ENCODE measurements around the gene GMDS. TPM values are rescaled to one million over a fixed set of nuclear protein-coding genes. Genes with fewer than 3 reads are reported as not detected.

GMDS gene
- total and polyA plus RNA-seq, 9 donors = 6.6 to 20.6 (median 11.0) TPM

DNA sequence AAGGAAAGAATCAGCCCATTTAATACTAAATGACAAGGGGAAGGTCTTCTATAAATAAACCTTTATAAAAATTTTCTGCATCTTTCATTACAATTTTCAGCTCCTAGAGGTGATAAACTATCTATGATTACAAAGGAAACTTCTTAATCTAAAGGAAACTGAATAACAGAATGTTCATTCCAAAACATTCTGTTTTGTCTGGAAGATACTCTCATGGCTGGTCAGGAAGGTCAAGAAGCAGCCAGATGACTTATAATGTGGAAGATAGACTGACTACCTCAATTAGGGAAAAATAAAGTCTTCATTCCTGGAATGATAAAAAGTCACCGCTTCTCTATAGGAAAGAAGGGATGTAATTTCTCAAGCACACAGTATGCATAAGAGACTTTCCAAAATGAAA, 131.3 kb downstream of the GMDS start:
- Histone ChIP-seq H3K27ac (no peak overlapping the region), H3K9me3 (no peaks in the 10 kb centered on the region), H3K27me3 (no peaks in the 10 kb centered on the region), H3K36me3 (no peaks in the 10 kb centered on the region), H3K4me1 (ENCODE audit: insufficient read depth) (no peaks in the 10 kb centered on the region), H3K4me3 (no peak overlapping the region)
- intact Hi-C loops (cut with DNase I) = no loop called here
- TF ChIP-seq EP300 (IDR thresholded peaks at IDR 0.05) = no peak
- no peak for TF ChIP-seq POLR2A (IDR thresholded peaks at IDR 0.05)
- TF ChIP-seq, protein P1, sequence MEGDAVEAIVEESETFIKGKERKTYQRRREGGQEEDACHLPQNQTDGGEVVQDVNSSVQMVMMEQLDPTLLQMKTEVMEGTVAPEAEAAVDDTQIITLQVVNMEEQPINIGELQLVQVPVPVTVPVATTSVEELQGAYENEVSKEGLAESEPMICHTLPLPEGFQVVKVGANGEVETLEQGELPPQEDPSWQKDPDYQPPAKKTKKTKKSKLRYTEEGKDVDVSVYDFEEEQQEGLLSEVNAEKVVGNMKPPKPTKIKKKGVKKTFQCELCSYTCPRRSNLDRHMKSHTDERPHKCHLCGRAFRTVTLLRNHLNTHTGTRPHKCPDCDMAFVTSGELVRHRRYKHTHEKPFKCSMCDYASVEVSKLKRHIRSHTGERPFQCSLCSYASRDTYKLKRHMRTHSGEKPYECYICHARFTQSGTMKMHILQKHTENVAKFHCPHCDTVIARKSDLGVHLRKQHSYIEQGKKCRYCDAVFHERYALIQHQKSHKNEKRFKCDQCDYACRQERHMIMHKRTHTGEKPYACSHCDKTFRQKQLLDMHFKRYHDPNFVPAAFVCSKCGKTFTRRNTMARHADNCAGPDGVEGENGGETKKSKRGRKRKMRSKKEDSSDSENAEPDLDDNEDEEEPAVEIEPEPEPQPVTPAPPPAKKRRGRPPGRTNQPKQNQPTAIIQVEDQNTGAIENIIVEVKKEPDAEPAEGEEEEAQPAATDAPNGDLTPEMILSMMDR (IDR thresholded peaks at IDR 0.05) = no peak
- WGBS, 3 donors = 65 to 74% (median 69%) methylated on average over 1 of the region's 1 CpG
- DNase-seq = no peak

DNA sequence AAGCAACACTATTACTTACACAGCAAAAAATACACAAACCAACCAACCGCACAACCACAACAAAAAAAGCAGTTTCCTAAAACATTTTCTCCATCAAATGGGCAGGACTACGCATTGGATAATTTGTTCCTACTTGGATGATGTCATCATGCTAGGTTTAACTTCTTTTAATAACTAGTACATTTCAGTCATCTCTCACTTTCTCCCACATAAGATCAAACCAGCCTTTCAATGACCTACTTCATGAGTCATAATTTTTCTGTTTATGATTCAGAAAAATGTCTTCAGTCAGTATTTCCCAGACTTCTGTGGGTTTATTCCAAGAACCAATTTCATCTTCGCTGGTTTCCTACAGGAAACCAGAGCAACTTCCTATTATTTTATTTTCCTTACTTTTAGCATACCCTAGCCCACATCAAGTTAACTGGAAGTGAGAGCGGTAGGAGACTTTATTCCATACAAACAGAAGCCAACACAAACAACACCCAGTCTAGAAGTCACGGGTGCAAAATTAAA, 134.2 kb downstream of the GMDS start:
- Histone ChIP-seq H3K27ac (no peak overlapping the region), H3K27me3 (no peaks in the 10 kb centered on the region), H3K9me3 (no peaks in the 10 kb centered on the region), H3K36me3 (no peaks in the 10 kb centered on the region), H3K4me1 (ENCODE audit: insufficient read depth) (no peaks in the 10 kb centered on the region), H3K4me3 (no peak overlapping the region)
- intact Hi-C loops (cut with DNase I) = no loop called here
- no peak for TF ChIP-seq EP300 (IDR thresholded peaks at IDR 0.05)
- TF ChIP-seq, protein P1 (IDR thresholded peaks at IDR 0.05) = no peak
- no peak for DNase-seq
- WGBS, 3 donors = 61 to 76% (median 75%) methylated on average over 5 of the region's 5 CpGs

DNA sequence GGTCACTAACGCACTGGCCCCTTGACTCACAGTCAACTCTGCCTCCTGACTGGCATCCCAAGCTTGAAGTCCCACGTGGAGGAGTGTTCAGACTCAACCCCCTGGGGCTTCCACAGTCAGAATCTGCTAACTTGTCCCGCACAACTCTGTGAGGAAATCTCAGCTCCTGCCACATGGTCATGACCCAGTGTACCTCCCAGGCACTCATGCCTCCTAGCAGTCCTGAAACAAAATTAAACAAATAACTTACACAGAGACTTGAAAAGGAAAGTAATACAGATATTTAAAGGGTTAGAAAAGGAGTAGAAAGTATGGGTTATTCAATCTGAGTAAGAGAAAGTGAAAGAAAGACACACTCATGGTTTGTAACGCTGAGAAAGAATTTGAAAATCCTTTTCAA, 134.9 kb downstream of the GMDS start:
- H3K36me3 ChIP-seq = no peaks in the 10 kb centered on the region
- 62 to 71% (median 70%) methylated on average over 4 of the region's 4 CpGs for WGBS, 3 donors
- H3K4me3 ChIP-seq = no peak overlapping the region
- H3K9me3 ChIP-seq = no peaks in the 10 kb centered on the region
- no peak overlapping the region for H3K27ac ChIP-seq
- TF ChIP-seq POLR2A (IDR thresholded peaks at IDR 0.05) (no peak), EP300 (IDR thresholded peaks at IDR 0.05) (no peak)
- TF ChIP-seq, protein P1 (IDR thresholded peaks at IDR 0.05) = no peak
- no peak for DNase-seq
- no peaks in the 10 kb centered on the region for H3K27me3 ChIP-seq
- no peaks in the 10 kb centered on the region for H3K4me1 ChIP-seq (ENCODE audit: insufficient read depth)
- intact Hi-C loops (cut with DNase I) = no loop called here

DNA sequence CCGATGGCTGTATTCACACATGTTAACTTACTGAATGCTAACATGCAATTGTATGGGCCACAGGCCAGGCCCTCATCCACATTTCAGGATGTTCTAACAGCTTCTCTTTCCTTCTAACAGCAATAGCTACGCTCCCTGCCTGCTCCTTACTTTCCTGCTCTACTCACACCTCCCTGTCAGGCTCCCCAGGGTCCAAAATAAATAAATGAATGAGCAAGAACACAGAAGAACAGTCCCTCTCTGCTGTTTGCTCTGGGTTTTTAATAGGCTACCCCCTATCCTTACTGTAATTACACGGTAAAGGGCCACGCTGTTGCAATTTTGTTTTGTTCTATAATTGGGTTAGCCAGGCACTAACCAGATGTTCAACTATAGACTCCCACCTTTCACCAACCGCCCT, 135.6 kb downstream of the GMDS start:
- 91 to 95% (median 95%) methylated on average over 5 of the region's 5 CpGs for WGBS, 3 donors
- intact Hi-C loops (cut with DNase I) = no loop called here
- H3K27ac ChIP-seq = no peak overlapping the region

More for the DNA sequence above, 135.6 kb downstream of the GMDS start:
- H3K27me3 ChIP-seq = no peaks in the 10 kb centered on the region
- no peak overlapping the region for H3K4me3 ChIP-seq
- TF ChIP-seq, protein P1 (IDR thresholded peaks at IDR 0.05) = no peak
- TF ChIP-seq POLR2A (IDR thresholded peaks at IDR 0.05) (no peak), EP300 (IDR thresholded peaks at IDR 0.05) (no peak)
- DNase-seq = no peak
- no peaks in the 10 kb centered on the region for H3K9me3 ChIP-seq
- H3K36me3 ChIP-seq = no peaks in the 10 kb centered on the region
- H3K4me1 ChIP-seq (ENCODE audit: insufficient read depth) = no peaks in the 10 kb centered on the region

Data from ovary (tissue), 9 donors.